Activated CD4-positive, alpha-beta T cell treated with anti-CD3 and anti-CD28 coated beads, Interleukin-2, Interleukin-4, amounts not matched to agents 100 ng/mL and 50 ng/mL, durations not matched to agents 16 hours and 8 hours (primary cell): ENCODE results near the gene DLL4.
A peak's percentile ranks its signal among the peaks of the same experiment; 100 is the strongest.

ENCODE experiments used
- DNase-seq: peaks from one replicate; pipeline ENCODE4 v3.0.0-alpha.2; 2020; ENCODE audit warnings: low spot score

The DLL4 gene

DNA sequence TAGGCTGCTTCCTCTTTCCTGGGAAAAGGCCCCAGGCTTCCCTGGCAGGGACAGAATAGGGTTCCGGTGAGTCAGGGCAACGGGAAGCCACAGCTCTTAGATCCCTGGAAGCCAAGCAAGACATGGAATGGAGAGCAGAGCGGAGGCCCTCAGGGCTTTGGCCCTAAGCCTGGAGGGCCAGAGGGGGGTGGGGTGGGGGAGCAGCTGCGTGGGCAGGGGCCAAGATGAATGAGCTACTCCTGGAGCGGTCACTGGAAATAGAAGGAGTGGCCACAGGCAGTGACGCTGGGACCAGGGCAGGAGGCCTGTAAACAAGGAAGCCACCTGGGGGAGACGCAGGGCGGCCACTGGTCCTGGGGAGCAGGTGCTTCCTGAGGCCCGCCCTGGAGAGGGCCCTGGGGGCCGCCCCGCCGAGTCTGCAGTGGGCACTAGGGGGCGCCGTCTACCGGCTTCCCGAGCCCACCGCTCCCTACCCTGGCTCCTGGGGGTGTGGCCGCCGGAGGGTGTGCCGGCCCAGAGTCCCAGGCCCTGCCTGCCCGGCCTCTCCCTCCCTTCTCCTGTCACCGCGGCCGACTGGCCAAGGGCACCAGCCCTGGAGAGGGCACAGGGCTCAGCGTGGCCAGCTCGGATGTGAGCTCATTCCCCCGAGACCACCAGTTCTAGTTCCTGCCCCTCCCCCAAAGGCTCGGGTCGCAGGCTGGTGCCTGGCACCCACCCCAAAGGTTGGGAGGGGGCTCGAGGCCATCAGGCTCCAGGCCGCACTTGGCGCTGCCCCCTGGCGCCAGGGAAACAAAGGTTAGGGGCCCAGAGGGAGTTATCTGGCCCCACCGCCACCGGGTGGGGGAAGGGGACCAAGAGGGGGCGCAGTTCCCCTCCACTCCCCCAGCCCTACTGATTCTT is 22.8 kb upstream of the DLL4 start:
- peak; percentile 74 for DNase-seq

DNA sequence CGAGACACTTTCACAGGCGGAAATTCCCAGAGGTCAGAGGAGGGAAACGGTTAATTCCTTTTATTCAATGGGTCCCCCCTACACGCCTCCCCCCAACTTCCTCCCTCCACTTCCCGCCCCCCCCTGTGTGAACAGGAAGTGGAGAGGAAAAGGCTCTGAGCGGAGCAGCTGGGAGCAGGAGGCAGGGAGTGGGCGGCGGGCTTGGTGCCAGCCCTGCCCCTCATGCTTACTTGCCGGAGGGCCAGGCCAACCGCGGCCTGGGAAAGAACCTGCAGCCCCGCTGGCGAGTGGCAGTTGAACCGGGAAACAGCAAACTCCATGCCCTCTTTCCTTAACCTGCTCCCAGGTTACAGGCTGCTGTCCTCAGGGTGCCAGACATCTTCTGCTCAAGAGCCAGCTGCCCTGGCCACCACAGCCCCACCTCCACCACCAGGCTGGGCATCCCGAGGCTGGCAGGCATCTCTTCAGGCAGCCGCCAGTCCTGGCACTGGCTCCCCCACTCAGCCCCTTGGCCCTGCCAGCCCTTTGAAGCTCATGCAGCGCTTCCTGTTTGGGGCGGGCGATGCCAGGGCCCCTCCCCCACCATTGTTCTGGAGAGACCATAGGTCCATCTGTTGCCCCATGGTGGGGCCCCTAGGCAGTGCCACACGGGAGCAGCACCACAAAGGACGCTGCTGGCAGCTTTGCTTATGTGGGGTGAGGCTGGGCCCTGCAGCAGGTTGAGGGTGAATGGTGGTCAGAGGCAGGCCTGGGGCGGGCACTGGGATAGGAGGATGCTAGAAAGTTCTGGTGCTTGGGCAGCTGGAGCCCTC is 21.9 kb upstream of the DLL4 start:
- peak; percentile 54 for DNase-seq

DNA sequence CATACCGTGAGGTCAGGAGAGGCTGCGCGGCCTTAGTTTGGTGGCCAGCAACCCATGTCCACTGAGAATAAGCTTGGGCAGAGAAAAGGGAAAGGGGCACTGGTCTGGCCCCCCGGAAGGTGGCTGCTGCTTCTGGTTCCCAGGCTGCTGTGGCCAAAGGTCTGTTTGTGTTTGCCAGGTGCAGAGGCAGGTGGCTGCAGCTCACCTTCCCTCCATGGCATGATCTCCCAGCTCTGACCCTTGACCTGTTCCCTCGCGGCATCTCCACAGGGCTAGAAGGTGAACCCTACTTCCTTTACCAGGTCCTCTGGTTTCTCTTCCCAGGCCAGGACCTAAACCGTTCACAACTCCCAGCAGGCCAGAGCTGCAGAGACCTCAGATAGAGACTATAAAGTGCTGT is 21.0 kb upstream of the DLL4 start:
- no peak for DNase-seq

DNA sequence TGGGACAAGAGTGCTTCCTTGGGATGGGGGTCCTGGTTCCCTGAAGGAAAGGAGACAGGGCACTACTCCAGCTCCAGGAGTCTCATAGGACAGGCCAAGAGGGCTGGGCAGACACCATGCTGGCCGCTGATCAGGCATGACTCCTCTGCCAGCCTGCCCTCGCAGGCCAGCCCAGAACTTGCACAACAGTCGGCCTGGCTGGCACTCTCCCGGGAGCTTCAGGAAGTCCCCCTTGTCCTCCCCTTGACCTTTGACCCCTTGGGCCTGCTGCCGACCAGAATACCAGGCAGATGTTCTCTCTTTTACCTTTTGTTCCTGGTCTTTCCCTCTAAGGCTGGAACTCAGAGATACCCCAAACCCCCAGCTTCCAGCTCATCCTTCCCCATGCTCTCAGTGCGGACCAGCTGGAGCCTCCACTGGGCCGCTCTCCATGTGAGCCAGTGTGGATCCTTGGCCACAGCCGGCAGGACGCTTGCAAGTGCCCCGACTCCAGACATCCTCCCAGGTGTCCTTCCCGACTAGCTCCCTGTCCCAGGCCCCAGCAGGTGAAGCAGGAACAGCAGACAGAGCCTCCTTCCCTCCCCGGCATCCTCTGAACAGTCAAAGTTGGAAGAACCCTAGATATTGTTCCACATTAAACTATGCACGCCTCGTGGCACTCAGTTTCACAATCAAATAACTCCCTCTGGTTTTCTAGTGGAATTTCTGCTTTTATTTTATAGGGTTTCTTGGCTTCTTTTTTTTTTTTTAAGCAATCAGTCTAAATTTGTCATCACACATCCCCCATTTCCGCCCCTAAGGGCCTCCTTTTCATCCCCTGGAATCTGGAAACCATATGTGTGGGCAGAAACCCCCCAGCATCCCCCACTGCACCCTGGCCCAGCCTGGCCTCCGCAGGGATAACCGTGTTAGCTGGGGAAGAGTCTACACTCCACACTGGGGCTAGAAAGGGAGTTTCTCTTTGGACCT is 19.2 kb upstream of the DLL4 start:
- DNase-seq = no peak

DNA sequence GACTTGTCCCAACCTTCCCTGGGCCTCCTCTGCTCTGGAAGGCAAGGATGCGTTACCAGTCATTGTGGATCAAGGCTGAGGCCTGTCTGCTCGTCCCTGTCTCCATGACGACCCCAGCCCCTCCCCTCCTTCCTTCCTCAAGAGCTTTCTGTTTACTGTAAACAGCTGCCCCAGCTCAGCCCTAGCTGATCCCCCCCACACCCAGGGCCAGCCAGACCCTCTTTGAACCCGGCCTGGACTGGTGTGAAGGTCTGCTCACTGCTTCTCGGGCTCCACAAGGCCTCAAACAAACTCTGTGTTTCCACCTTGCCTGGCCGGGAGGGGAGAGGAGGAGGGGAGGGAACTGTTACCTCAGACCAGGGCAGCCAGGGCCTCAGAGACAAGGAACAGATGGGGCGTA is 18.0 kb upstream of the DLL4 start:
- DNase-seq = no peak

DNA sequence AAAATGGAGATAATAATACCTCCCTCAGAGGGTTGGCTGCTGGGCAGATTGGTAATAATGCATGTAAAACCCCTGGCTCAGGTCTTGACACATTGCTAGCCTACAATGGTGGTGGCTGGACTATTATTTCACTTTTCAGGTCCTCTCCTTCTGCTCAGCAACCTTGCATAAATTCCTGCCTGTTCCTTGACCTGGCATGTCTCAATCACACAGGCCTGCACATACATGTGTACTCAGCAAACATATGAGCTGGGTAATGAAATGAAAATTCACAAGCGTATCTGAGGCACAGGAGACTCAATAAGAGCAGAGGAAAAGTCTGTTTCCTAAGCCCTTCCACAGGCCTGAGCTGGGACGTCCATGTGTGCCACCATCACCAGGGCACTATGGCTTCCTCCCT is 17.4 kb upstream of the DLL4 start:
- no peak for DNase-seq

DNA sequence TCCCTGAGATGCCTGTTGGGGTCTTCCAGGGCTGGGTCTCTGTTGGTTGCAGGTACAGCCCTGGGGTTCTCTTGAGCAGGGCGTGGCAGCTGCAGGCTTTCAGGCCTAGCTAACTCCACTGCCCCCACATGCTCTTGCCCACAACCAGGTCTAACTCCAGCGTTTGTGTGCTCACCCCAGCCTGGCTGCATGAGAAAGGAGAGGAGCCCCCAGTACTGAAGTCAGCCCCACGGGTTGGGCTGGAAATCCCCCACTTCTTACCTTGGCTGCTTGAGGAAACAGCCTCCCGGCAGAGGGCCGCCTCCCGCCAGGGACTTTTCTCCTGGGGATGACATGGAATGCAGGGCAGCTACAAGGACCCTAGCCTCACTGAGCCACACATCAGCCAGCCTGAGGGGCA is 16.7 kb upstream of the DLL4 start:
- no peak for DNase-seq

DNA sequence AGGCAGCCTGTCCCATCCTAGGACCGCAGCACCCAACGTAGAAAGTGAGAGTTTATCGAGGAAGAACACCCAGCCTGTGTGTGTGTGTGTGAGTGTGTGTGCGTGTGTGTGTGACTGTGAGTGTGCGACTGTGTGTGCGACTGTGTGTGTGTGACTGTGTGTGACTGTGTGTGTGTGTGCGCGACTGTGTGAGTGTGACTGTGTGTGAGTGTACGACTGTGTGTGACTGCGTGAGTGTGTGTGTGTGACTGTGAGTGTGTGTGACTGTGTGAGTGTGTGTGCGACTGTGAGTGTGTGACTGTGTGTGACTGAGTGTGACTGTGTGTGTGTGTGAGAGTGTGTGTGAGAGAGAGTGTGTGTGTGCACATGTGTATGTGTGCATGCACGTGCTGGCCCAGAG is 15.1 kb upstream of the DLL4 start:
- DNase-seq = no peak

DNA sequence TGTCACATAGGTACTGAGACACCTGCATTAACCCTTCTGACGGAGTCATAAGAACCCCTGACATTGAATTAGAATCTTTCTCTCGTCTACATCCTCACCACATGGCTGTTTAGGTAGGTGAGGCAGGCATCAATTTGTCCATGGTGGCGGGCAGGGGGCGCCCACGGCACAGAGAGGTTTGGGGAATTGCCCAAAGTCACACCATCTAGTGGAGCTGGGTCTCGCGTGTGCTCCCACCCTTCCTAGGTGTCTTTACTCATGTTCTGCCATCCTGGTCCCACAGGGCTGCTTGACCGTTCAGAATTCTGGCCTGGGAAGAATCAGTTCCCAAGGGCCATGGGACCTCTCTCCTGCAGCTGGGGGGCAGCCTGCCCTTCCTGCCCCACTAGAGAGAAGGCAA is 14.7 kb upstream of the DLL4 start:
- DNase-seq = no peak

DNA sequence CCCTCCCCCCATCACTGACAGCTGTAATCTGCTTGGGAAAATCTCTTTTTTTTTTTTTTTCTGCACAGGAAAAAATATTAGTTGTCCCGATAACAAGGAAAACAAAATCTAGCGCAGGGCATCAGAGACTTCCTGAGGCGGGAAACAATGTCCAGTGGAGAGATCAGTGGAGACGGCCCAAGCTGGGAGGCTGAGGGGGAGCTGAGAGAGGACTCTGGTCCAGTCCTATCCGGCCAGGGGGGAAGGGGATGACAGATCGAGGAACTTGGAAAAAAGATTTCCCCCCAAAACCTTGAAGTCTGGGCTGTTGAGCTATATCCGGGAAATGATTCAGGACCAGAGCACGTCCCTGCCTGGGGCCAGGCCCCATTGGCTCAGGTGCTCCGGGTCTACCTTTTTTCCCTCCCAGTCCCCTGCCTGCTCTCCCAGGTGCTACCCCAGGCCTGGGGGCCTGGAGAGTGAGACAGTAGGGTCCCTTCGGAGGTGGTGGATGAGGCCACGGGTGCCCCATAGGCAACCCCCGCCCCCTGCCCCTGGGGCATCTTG is 14.0 kb upstream of the DLL4 start:
- DNase-seq = no peak

DNA sequence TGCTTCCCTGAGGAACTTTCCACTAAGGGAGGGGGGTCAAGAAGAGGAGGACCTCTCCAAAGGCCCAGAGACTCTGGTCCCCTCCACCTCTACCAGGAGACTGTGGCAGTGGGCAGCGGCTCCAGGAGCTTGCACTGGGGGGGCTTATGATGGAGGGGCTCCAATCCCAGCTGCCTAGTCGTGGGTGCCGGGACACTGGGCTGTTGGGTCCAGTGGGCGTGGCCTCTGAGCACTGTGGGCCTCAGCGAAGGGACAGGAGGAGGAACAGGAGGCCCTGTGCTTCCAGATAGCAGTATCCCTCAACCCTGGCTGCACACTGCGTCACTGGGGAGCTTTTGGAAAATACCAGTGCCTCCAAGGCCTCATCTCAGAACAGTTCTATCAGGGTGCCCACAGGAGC is 13.5 kb upstream of the DLL4 start:
- no peak for DNase-seq

DNA sequence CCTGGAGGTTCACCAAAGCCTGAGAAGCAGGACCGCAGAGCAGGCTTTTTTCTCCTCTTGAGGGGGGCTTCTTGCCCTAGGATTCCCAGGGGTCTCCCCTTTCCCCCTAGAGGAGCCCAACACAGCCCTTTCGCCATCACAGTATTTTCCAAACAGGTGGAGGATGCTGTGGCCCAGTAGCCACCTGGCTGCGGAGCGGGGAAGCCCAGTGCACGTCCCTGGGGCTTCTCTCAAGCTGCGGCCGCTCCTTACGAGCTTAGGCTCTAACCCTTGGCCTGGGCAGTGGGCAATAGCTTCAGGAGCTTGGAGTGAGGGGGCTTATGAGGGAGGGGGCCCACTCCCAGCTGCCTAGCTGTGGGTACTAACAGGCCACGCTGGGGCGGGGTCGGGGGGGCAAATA is 11.6 kb upstream of the DLL4 start:
- no peak for DNase-seq

DNA sequence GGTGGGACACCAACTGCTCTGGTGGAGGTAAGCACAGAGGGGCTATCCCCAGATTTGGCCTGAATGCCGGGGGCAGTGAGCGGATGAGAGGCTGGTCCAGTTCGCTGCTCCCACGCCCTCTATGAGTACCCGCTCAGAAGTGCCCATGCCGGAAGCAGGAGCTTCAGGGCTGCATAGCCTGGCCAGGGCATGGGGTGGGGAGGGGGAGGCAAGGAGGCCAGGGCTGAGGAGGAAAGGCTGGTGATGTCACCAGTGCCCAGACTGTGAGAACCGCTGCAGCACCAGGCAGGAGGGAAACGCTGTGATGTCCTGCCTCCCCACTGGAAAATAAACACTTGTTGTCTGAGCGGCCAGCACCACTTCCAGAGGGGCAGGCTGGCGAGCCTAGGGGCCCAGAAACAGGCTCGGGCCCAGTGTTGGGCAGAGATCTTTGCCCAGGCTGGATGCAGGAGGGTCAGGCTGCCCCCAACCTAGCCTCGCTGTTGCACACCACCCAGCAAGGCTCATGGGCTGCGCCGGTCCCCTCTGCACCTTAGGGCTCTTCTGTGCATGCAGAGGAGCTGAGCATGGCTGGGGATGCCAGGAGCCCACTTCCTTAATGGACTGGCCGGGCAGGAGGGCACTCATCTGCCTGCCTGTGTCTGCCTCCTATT is 10.9 kb upstream of the DLL4 start:
- DNase-seq = no peak

DNA sequence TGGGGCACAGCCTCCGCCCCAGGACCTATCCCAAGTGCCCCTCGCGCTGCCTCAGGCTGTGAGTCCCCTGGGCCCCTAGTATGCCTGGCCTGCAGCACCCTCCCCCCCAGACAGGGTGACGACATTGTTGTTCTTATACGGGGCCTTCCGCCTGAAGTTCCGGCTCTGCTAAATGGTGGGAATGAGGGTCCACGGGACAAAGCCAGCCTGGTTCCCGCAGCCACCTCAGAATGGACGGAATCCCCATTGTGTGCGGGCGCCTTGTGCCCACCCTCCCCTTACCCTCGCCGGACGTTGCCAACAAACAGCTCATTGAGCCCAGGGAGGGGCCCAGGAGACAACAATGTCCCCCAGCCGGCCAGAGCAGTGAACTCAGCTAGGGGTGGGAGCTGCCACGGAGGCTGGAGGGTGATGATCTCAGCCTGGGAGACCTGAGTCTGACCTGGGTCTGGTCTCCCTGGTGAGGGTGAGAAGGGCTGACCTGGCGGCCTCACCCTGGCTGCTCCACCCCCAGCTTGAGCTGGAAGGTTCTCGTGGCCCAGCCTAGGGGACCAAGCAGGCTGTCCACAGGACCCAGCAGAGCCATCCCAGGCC is 10.2 kb upstream of the DLL4 start:
- no peak for DNase-seq

DNA sequence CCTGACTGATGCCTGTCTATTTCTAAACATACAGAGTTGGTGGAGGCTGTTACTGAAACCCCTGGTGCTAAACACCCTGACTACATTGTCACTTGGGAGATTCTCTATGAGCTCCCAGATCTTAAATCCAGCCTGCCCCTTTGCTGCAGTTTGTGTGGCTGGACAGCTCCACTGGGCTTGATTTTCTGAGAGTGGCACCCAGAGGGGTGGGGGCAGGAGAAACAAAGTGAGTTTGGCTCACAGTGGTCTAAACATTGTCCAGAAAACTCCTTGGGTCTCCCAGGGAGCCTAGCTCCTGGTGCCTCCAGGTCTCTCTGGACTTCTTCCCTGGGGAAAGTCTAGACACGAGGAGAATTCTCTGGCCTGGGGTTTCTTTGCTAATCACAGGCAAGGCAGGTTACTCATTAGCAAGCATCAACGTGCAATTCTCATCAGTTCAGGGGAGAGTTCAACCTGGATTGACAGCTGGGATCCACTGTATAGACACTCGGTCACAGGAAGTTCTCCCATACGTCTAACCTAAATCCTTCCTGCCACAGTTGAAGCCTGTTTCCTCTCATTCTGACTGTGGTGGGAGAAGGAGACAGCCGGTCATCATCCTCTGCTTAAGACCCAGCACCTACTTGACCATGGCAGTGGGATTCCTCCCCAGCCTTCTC is 7.1 kb upstream of the DLL4 start:
- no peak for DNase-seq

DNA sequence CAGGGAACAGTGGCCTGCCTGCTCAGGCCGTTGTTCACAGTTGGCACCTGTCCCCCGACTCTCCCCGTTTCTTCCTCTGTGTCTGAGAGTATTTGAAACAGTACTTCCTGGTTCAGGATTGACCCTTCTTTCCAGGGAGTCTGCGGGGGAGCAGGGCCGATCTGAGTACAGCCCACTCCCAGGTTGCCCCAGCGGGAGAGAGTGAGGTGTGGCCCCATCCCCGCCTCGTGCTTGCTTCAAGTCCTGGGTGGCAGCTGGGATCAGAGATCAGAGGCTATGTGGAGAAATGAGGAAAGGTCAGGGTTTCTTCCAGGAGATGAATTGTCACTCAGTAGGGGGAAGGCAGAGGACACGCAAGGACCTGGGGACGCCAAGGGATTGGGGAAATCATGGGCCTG is 6.5 kb upstream of the DLL4 start:
- no peak for DNase-seq

DNA sequence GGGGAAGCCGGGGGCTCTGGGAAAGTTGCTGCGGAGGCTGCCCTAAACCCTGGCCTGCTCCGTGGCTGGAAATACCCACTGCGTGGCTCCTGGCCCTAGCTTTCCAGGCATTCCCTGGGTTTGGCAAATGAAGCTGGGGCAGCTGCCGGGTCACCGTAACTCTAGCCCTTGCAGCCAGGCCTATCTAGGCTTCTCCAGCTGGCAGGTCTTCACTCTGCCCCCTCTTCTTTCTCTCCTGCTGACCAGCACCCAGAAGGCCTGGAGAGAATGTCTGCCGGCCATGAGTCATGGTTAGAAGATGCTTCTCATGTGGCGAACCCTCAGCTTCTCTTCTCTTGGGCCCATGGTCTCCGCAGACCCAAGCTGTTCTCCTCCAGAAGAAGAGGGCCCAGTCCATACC is 5.6 kb upstream of the DLL4 start:
- no peak for DNase-seq

DNA sequence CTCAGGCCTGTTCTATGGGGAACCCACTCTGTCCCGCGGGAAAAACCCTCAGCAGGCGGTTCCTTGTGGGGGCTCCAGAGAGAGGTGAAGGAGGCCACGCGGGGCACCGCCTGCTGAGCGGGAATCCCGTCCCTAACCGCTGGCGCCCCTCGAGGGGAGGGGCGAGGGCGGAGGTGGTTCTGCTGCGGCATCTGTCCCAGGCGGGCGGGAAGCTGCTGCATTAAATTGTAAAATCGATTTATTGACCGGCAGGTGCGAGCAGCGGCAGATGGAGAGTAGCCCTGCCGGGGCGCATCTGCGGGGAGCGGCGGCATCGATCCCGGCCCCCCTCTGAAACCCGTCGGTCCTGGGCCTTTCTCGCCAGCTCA is 3.7 kb upstream of the DLL4 start:
- DNase-seq = no peak

DNA sequence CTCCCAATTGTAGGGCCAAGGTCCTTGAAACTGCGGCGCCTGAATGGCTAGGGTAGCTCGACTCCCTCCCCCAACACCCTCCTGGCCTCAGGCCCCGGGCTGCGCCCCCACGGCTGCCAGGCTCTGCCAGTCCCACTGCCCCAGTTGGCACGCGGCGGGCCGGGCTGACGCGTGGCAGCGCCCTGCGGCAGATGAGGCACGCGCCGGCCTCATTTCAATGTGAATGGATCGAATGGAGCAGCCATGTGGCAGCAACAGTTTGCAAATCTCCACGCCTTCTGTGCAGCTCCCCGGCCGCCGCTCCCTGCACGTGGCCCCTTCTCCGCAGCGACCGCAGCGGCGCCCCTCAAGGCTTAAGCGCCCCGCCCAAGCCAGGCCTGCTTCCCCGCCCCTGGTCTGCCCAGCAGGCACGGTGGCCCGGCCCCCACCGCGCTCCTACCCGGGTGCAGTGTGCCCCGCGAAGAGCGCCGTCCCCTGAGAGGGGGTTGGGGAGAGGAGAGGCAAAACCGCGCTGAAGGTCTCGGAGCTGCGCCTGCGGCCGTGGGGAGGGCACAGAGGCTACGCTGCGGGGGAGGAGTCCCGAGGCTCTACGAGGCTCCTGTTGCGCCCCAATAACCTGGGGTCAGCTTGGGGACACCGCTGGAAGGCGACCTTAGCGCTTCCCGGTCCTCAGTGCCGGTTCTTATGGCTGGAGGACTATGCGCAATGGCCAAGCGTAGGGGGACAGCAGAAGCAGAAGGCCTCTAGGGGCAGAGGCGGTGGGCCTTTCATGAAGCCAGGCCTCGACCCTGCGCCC is 3.1 kb upstream of the DLL4 start:
- no peak for DNase-seq
